HEK293 (cell line): ENCODE data around the gene SFXN3.

Source experiments
- CTCF ChIA-PET: fragments of 350-600 bp; formaldehyde crosslinking; extraction: SDS; loops from one replicate; lab custom pipeline; 2021; ENCODE audit warnings: antibody characterized with exemption; lab: Yijun Ruan, JAX
- POLR2A ChIA-PET: fragments of 300-600 bp; formaldehyde crosslinking; extraction: SDS; loops from one replicate; lab custom pipeline; 2020; ENCODE audit warnings: antibody characterized with exemption, inconsistent platforms; lab: Yijun Ruan, JAX
- H3K27ac ChIP-seq: fragments of 200-500 bp; sonication (Bioruptor generic); 2 replicates; pipeline ENCODE4 v1.5.1; 2014; ENCODE audit warnings: low read depth, low read length, control low read depth, inconsistent platforms; ENCODE audit errors: extremely low read depth
- H3K36me3 ChIP-seq, 2 experiments: fragments of 200-500 bp in 1 of 2; sonication (Bioruptor generic) in 1 of 2; 1 replicate in 1 of 2; 2 replicates in 1 of 2; pipeline ENCODE4 v1.5.1; 2014 to 2017; ENCODE audit warnings: inconsistent platforms in 2 of 2, low read length in 2 of 2; ENCODE audit not compliant: control insufficient read depth in 2 of 2, insufficient read depth in 1 of 2
- H3K4me1 ChIP-seq: fragments of 200-500 bp; sonication (Bioruptor generic); 2 replicates; pipeline ENCODE4 v1.5.1; 2014; ENCODE audit warnings: mild to moderate bottlenecking, low read length, inconsistent platforms; ENCODE audit not compliant: control insufficient read depth, insufficient read depth
- H3K4me3 ChIP-seq: 2 replicates; pipeline ENCODE4 v1.5.1; 2011; ENCODE audit warnings: low read depth, mild to moderate bottlenecking, control low read depth, low read length, moderate library complexity
- H3K9me3 ChIP-seq: fragments of 200-500 bp; sonication (Bioruptor generic); 2 replicates; pipeline ENCODE4 v1.5.1; 2014; ENCODE audit warnings: low read depth, low read length, inconsistent platforms; ENCODE audit not compliant: control insufficient read depth, insufficient read depth
- ELK4 ChIP-seq: IDR thresholded peaks from 2 replicates; pipeline ENCODE4 v1.6.1; 2011; ENCODE audit warnings: mild to moderate bottlenecking, low read depth, low read length, borderline replicate concordance
- HIC1 ChIP-seq: fragments of 450-650 bp; formaldehyde crosslinking; IDR thresholded peaks from 2 replicates; pipeline ENCODE4 v1.5.1; 2016; ENCODE audit warnings: missing biosample characterization, missing genetic modification characterization
- KLF16 ChIP-seq: fragments of 450-650 bp; formaldehyde crosslinking; IDR thresholded peaks from 2 replicates; pipeline ENCODE4 v1.5.1; 2017; ENCODE audit warnings: missing biosample characterization, missing genetic modification characterization
- KLF7 ChIP-seq: fragments of 450-650 bp; formaldehyde crosslinking; IDR thresholded peaks from 2 replicates; pipeline ENCODE4 v1.5.1; 2016; ENCODE audit warnings: missing biosample characterization, missing genetic modification characterization, borderline replicate concordance
- KLF9 ChIP-seq: fragments of 450-650 bp; formaldehyde crosslinking; IDR thresholded peaks from 2 replicates; pipeline ENCODE4 v1.5.1; 2016; ENCODE audit warnings: missing biosample characterization, missing genetic modification characterization, low read depth
- REST ChIP-seq: fragments of 450-650 bp; formaldehyde crosslinking; IDR thresholded peaks from 2 replicates; pipeline ENCODE4 v1.5.1; 2016; ENCODE audit warnings: missing biosample characterization, missing genetic modification characterization
- YY2 ChIP-seq: fragments of 450-650 bp; formaldehyde crosslinking; IDR thresholded peaks from 2 replicates; pipeline ENCODE4 v1.5.1; 2016; ENCODE audit warnings: missing biosample characterization, missing genetic modification characterization
- ZBTB26 ChIP-seq: fragments of 450-650 bp; formaldehyde crosslinking; optimal IDR thresholded peaks from 2 replicates; pipeline ENCODE3; 2016; ENCODE audit warnings: missing biosample characterization, mild to moderate bottlenecking, missing genetic modification characterization
- ZBTB6 ChIP-seq: fragments of 450-650 bp; formaldehyde crosslinking; IDR thresholded peaks from 2 replicates; pipeline ENCODE4 v1.5.1; 2017; ENCODE audit warnings: missing biosample characterization, missing genetic modification characterization
- ZNF175 ChIP-seq: fragments of 450-650 bp; formaldehyde crosslinking; IDR thresholded peaks from 2 replicates; pipeline ENCODE4 v1.5.1; 2016; ENCODE audit warnings: missing biosample characterization, missing genetic modification characterization
- ZNF416 ChIP-seq: fragments of 450-650 bp; formaldehyde crosslinking; IDR thresholded peaks from 2 replicates; pipeline ENCODE4 v1.5.1; 2016; ENCODE audit warnings: missing biosample characterization, missing genetic modification characterization
- ZNF449 ChIP-seq: fragments of 450-650 bp; formaldehyde crosslinking; IDR thresholded peaks from 2 replicates; pipeline ENCODE4 v1.5.1; 2017; ENCODE audit warnings: missing biosample characterization, mild to moderate bottlenecking, missing genetic modification characterization, moderate library complexity
- ZNF596 ChIP-seq: fragments of 450-650 bp; IDR thresholded peaks from 2 replicates; pipeline ENCODE4 v1.5.0; 2018; ENCODE audit warnings: missing biosample characterization, mild to moderate bottlenecking, missing genetic modification characterization, moderate library complexity
- ZNF621 ChIP-seq: fragments of 450-650 bp; formaldehyde crosslinking; IDR thresholded peaks from 2 replicates; pipeline ENCODE4 v1.5.1; 2017; ENCODE audit warnings: missing biosample characterization, missing genetic modification characterization
- ZNF747 ChIP-seq: fragments of 450-650 bp; formaldehyde crosslinking; IDR thresholded peaks from 2 replicates; pipeline ENCODE4 v1.5.1; 2016; ENCODE audit warnings: missing biosample characterization, missing genetic modification characterization
- ZNF837 ChIP-seq: fragments of 450-650 bp; formaldehyde crosslinking; IDR thresholded peaks from 2 replicates; pipeline ENCODE4 v1.5.1; 2016; ENCODE audit warnings: missing biosample characterization, missing genetic modification characterization
- ZSCAN16 ChIP-seq: fragments of 450-650 bp; formaldehyde crosslinking; IDR thresholded peaks from 2 replicates; pipeline ENCODE4 v1.5.1; 2016; ENCODE audit warnings: missing biosample characterization, missing genetic modification characterization
- ZSCAN23 ChIP-seq: fragments of 450-650 bp; formaldehyde crosslinking; IDR thresholded peaks from 2 replicates; pipeline ENCODE4 v1.5.1; 2016; ENCODE audit warnings: missing biosample characterization, missing genetic modification characterization

The SFXN3 gene

GRCh38 chr10:100997360-100998182, 33.5 kb upstream of the SFXN3 start (continued):
- no peak for TF ChIP-seq ZNF747 (tag by site-specific recombination)
- TF ChIP-seq ZSCAN23 = 0 out of 2 replicates have a peak, but pooled peaks have one; percentile 36
- 0 out of 2 replicates have a peak, but pooled peaks have one; percentile 41 for TF ChIP-seq KLF16 (tag by site-specific recombination)
- 0 out of 2 replicates have a peak, but pooled peaks have one; percentile 10 for TF ChIP-seq ZNF837
- TF ChIP-seq ZNF449 (tag by site-specific recombination) = peak; percentile 84
- peak; percentile 41; the same call in 1 of the 2 replicates for TF ChIP-seq YY2 (tag by site-specific recombination)
- TF ChIP-seq HIC1 = peak; percentile 80
- TF ChIP-seq ZBTB26 = peak; percentile 96
- TF ChIP-seq ZBTB6 (tag by site-specific recombination) = peak; percentile 61; the same call in 1 of the 2 replicates

GRCh38 chr10:100998183-100998990, 32.6 kb upstream of the SFXN3 start:
- Histone ChIP-seq H3K36me3 (peaks cover 0 to 38% of the 10 kb centered on the region in 2 experiments; a peak in 2 of 3 replicates), H3K4me3 (peak overlapping the region; percentile 57), H3K27ac (peak overlapping the region; percentile 94), H3K4me1 (peaks cover 8% of the 10 kb centered on the region), H3K9me3 (no peaks in the 10 kb centered on the region)
- POLR2A ChIA-PET = interaction anchor here (0.5 to 2.4 kb wide), 12 partner anchors 8 to 515 kb away, joined by 3 to 14 read pairs (median 4); partner anchors contain the start of genes PDZD7 and SFXN3
- CTCF ChIA-PET = interaction anchor here (0.6 to 16.6 kb wide), 27 partner anchors 8 to 1318 kb away, joined by 3 to 274 read pairs (median 4); partner anchors contain the start of genes MRPL43 and TWNK
- TF ChIP-seq ZNF621 (tag by site-specific recombination) (no peak), KLF7 (tag by site-specific recombination) (no peak; the same call in 1 of the 2 replicates), ZNF416 (tag by site-specific recombination) (no peak), ZNF596 (tag by site-specific recombination) (peak; percentile 24; the same call in 1 of the 2 replicates), KLF9 (tag by site-specific recombination) (peak; percentile 75), ZSCAN16 (tag by site-specific recombination) (peak; percentile 68; the same call in 1 of the 2 replicates), ZBTB6 (tag by site-specific recombination) (no peak), ZNF175 (tag by site-specific recombination) (no peak), REST (tag by site-specific recombination) (no peak), ELK4 (no peak)
